ENCODE data around the gene SDK2.

Gene SDK2

GRCh38 chr17:73508057-73508930, 136.0 kb downstream of the SDK2 start:
- H3K4me3 ChIP-seq (ENCODE audit: low read depth, low read length): no peak overlapping the region
- TF ChIP-seq, protein P1, sequence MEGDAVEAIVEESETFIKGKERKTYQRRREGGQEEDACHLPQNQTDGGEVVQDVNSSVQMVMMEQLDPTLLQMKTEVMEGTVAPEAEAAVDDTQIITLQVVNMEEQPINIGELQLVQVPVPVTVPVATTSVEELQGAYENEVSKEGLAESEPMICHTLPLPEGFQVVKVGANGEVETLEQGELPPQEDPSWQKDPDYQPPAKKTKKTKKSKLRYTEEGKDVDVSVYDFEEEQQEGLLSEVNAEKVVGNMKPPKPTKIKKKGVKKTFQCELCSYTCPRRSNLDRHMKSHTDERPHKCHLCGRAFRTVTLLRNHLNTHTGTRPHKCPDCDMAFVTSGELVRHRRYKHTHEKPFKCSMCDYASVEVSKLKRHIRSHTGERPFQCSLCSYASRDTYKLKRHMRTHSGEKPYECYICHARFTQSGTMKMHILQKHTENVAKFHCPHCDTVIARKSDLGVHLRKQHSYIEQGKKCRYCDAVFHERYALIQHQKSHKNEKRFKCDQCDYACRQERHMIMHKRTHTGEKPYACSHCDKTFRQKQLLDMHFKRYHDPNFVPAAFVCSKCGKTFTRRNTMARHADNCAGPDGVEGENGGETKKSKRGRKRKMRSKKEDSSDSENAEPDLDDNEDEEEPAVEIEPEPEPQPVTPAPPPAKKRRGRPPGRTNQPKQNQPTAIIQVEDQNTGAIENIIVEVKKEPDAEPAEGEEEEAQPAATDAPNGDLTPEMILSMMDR (conservative IDR thresholded peaks at IDR 0.05; ENCODE audit: low read depth, low read length): no peak
- DNase-seq (ENCODE audit: low read depth): no peak

GRCh38 chr17:73506470-73507435, 137.5 kb downstream of the SDK2 start:
- DNase-seq (ENCODE audit: low read depth): no peak
- no peak overlapping the region for H3K4me3 ChIP-seq (ENCODE audit: low read depth, low read length)
- TF ChIP-seq, protein P1 (conservative IDR thresholded peaks at IDR 0.05; ENCODE audit: low read depth, low read length): no peak

- DNase-seq (ENCODE audit: low read depth): no peak
- TF ChIP-seq, protein P1 (conservative IDR thresholded peaks at IDR 0.05; ENCODE audit: low read depth, low read length): no peak
- H3K4me3 ChIP-seq (ENCODE audit: low read depth, low read length): no peak overlapping the region
Measured at GRCh38 chr17:73503560-73503959, 140.7 kb downstream of the SDK2 start.

- TF ChIP-seq, protein P1 (conservative IDR thresholded peaks at IDR 0.05; ENCODE audit: low read depth, low read length): no peak
- no peak overlapping the region for H3K4me3 ChIP-seq (ENCODE audit: low read depth, low read length)
- DNase-seq (ENCODE audit: low read depth): no peak
Measured at GRCh38 chr17:73500414-73500999, 143.7 kb downstream of the SDK2 start.

DNA sequence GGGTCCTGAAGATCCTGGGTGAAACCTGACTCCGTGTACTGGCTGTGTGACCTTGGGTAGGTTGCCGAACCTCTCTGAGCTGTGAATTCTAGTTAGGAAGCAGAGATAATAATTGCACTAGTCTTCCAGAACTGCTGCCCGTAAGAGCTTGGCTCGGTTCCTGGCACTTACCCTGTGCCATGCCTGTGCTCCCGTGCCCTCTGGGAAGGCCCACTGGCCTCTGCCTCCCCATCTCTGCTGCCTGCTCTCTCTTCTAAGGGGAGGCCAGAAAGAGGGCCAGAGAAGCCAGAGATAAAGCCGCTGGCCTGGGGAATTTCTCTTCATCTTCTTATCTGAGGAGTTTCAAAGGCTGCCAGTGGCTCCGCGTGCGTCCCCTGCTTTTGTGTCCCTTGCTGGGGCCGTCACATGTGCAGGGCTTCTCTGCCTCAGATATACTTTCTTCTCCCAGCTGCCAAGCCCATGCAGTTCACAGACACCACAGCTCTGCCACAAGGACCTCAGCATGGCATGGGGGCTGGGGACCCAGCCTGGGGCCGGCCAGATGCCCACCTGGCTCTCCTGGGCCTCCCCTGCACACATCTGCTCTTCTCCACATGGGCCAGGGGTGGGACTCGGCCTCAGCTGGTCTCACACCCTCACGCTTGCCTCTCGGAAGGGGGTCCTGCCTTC, 145.2 kb downstream of the SDK2 start:
- no peak overlapping the region for H3K4me3 ChIP-seq (ENCODE audit: low read depth, low read length)
- TF ChIP-seq, protein P1 (conservative IDR thresholded peaks at IDR 0.05; ENCODE audit: low read depth, low read length): no peak
- no peak for DNase-seq (ENCODE audit: low read depth)

DNA sequence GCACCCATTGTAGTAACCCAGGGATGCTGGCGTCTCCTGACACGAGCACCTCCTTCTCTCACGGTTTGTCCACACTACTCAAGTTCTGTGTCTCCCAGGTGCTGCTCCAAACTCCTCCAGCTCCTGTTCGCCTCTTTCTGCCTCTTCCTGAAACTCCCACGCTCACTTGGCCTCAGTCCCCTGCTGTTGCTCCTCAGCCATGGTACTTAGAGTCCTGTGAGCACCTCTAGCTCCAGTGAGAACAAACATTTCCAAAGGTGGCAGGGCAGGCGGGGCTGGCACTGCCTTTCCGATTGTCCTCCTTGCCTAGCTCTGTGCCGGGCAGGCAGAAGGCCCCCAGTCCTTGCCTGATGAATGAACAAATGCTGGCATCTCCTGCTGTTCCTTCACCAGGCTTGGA, 146.1 kb downstream of the SDK2 start:
- TF ChIP-seq, protein P1 (conservative IDR thresholded peaks at IDR 0.05; ENCODE audit: low read depth, low read length): no peak
- no peak for DNase-seq (ENCODE audit: low read depth)
- no peak overlapping the region for H3K4me3 ChIP-seq (ENCODE audit: low read depth, low read length)
